ENCODE data around the gene GFOD1. TPM values are rescaled to one million over a fixed set of nuclear protein-coding genes. Genes with fewer than 3 reads are reported as not detected.

The GFOD1 gene
- total RNA-seq, 4 donors from 2014 or later = 4.7 to 26.6 (median 10.1) TPM

DNA sequence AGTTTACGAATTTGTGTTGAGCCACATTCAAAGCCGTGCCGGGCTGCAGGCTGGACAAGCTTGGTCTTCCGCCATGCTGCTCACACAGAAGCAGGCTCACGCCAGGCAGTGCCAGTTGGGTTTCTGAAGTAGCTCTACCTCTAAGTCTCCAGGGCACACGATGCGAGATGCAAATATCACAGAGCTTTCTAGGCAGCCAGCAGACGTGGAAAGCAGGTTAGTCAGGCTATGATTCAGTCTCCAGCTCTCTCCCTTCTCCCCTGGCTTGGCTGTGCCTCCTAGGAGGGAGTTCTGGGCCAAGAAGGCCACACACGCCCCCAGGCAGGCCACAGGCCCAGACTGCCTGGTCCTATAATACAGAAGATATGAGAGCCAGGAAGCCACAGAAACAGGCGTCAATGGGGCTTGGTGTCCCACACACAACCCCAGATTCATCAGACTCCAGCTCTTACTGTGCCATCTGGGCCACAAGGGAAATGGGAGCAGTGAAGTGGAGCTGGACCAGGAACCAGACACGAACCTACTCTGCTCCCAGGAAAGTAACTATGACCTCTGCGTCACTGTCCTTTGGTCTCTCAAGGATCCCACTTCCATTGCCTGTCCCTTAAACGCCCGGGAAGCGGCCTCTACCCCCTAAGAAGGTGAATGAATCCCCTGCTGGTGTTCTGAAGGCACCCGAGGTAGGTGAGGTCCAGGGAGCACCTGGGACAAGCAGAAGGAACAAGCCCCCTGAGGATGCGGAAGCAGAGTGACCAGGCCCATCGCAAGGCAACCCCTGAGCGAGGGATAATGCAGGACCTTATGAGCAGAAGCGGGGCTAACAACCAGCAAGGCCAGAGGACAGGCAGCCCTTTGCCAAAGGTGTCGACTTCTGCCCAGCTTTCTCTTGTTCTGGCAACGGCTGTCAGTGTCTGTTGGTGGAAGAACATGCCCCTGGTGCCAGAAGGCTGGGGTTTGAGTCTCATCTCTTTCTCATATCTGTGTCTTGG, 61.2 kb downstream of the GFOD1 start:
- Histone ChIP-seq H3K36me3 (no peaks in the 10 kb centered on the region), H3K9me3 (no peaks in the 10 kb centered on the region), H3K4me1 (no peaks in the 10 kb centered on the region), H3K27ac (no peak overlapping the region), H3K27me3 (no peaks in the 10 kb centered on the region), H3K4me3 (no peak overlapping the region)
- no peak for TF ChIP-seq POLR2A (IDR thresholded peaks at IDR 0.05)
- TF ChIP-seq, protein P1, sequence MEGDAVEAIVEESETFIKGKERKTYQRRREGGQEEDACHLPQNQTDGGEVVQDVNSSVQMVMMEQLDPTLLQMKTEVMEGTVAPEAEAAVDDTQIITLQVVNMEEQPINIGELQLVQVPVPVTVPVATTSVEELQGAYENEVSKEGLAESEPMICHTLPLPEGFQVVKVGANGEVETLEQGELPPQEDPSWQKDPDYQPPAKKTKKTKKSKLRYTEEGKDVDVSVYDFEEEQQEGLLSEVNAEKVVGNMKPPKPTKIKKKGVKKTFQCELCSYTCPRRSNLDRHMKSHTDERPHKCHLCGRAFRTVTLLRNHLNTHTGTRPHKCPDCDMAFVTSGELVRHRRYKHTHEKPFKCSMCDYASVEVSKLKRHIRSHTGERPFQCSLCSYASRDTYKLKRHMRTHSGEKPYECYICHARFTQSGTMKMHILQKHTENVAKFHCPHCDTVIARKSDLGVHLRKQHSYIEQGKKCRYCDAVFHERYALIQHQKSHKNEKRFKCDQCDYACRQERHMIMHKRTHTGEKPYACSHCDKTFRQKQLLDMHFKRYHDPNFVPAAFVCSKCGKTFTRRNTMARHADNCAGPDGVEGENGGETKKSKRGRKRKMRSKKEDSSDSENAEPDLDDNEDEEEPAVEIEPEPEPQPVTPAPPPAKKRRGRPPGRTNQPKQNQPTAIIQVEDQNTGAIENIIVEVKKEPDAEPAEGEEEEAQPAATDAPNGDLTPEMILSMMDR (IDR thresholded peaks at IDR 0.05) = no peak
- intact Hi-C loops (cut with DNase I; ENCODE audit: low total_unique reads) = no loop called here
- DNase-seq = peak in 1 of 2 donors; percentile 52

DNA sequence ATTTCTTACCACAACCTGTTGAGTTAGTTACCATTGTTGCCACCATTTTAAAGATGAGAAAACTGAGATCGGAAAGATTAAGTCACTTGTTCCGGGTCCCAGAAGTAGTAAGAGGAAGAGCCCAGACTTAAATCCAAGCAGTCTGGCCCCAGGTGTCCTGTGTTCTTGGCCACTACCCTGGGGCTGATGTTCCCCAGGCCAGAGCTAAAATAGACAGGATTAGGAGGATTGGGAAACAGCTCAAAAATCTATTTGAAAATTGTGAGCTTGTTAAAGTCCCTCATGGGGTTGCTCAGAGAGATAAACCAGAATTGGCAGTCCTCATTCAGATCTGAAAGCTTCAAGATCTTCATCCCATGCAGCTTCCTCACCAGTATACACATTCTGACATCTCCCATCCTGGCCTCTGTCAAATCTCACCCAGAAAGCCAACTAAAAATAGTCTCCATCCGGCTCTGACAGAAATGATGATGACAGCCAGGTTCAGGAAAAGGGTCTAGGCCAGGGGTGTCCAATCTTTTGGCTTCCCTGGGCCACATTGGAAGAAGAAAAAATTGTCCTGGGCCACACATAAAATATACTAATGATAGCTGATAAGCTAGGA, 62.0 kb downstream of the GFOD1 start:
- H3K4me1 ChIP-seq = peaks cover 0 to 3% of the 10 kb centered on the region in 2 donors

DNA sequence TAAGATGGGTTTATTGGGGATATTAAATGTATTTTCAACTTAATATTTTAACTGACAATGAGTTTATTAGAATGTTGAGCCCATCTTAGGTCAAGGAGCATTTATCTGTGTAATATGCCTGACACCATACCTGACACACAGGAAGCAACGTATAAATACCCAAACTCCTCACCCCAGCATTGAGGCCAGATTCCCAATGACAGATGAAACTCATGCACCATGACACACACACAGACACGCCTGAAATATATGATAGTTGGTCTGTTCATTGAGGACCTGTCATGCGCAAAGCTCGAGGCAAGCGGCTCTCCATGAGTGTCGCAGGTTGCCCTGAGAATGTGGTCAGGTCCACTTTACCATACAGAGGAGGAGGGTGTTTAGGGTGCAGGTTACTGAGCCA, 64.1 kb downstream of the GFOD1 start:
- H3K36me3 ChIP-seq = no peaks in the 10 kb centered on the region
- H3K4me1 ChIP-seq = peaks cover 0 to 7% of the 10 kb centered on the region in 2 donors
- no peak for DNase-seq
- H3K9me3 ChIP-seq = no peaks in the 10 kb centered on the region
- no peak overlapping the region for H3K4me3 ChIP-seq
- H3K27me3 ChIP-seq = no peaks in the 10 kb centered on the region
- TF ChIP-seq, protein P1 (IDR thresholded peaks at IDR 0.05) = no peak
- TF ChIP-seq POLR2A (IDR thresholded peaks at IDR 0.05) = no peak
- H3K27ac ChIP-seq = peak overlapping the region in 1 of 2 donors; percentile 54
- intact Hi-C loops (cut with DNase I; ENCODE audit: low total_unique reads) = no loop called here

More for the DNA sequence above, 62.0 kb downstream of the GFOD1 start:
- H3K9me3 ChIP-seq = no peaks in the 10 kb centered on the region
- H3K27ac ChIP-seq = peak overlapping the region in 1 of 2 donors; percentile 12
- TF ChIP-seq, protein P1 (IDR thresholded peaks at IDR 0.05) = no peak
- TF ChIP-seq POLR2A (IDR thresholded peaks at IDR 0.05) = no peak
- no peak overlapping the region for H3K4me3 ChIP-seq
- intact Hi-C loops (cut with DNase I; ENCODE audit: low total_unique reads) = no loop called here
- H3K27me3 ChIP-seq = no peaks in the 10 kb centered on the region
- no peak for DNase-seq
- no peaks in the 10 kb centered on the region for H3K36me3 ChIP-seq

DNA sequence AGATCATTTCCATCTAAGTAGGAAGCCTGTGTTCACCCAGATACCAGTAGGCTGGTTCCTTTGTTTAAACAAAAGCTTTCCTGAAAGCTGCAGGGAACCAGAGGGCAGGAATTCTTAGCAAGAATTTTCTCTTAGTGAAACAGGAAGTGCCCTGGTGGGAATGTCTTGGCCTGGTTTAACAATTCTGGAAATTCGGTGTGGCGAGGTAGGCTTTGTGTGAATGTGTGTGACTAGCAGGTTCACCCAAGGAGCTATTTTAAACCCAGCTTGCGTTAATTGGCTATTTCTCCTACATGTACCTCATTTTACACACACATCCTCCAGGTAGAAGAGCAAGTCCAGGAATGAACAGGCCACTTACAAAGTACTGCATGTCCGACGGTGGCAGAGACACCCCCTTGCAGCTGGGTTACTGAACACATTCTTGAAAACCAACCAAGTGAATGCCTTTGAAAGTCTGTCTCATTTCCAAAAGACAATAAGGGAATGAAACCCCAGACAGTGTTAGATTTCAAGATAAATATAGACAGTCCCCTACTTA, 64.6 kb downstream of the GFOD1 start:
- peak overlapping the region; percentile 26 to 54 for H3K27ac ChIP-seq
- no peaks in the 10 kb centered on the region for H3K27me3 ChIP-seq
- no peaks in the 10 kb centered on the region for H3K9me3 ChIP-seq
- DNase-seq = no peak
- H3K4me3 ChIP-seq = no peak overlapping the region
- intact Hi-C loops (cut with DNase I; ENCODE audit: low total_unique reads) = no loop called here
- TF ChIP-seq, protein P1 (IDR thresholded peaks at IDR 0.05) = no peak
- no peak for TF ChIP-seq POLR2A (IDR thresholded peaks at IDR 0.05)
- no peaks in the 10 kb centered on the region for H3K36me3 ChIP-seq
- H3K4me1 ChIP-seq = peaks cover 0 to 7% of the 10 kb centered on the region in 2 donors
